ENCODE measurements around the gene CHMP3. TPM values are rescaled to one million over a fixed set of nuclear protein-coding genes. Genes with fewer than 3 reads are reported as not detected.

The CHMP3 gene
- total RNA-seq, 5 donors from 2014 or later (not counting 1 experiment from before 2014, with no cell fraction given), result 65.0 to 82.5 (median 68.5) TPM

DNA sequence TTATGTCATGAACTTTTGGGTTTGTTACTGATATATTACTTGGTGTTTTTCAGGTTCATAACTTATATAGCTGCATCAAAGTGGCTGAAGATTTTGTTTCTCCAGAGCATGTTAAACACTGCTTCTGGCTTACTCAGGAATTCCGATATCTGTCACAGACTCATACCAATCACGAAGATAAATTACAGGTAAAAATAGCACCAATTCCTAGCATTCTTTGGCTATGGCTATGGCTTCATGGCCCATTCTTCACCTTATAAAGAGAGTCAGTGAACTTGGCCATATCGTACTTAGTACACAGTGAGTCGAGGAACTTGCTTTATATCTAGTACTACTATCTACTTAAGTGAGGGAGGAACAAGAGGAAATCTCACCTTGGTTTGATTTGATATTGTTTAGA, 72.2 kb downstream of the CHMP3 start:
- CTCF ChIA-PET, result no interaction called here
- DNase-seq (no peak), ATAC-seq (replicated peaks in 1 of 4) (no peak)
- Histone ChIP-seq H3K4me1 (ENCODE audit: control insufficient read depth in 1 of 2, extremely low read depth in 1 of 2, insufficient read depth in 2 of 2, low read length in 2 of 2) (no peaks in the 10 kb centered on the region), H3K4me3 (ENCODE audit: control insufficient read depth in 1 of 2, extremely low read depth in 1 of 2, low read length in 1 of 2) (no peak overlapping the region), H3K27ac (ENCODE audit: low read length) (no peak overlapping the region), H3K27me3 (replicated peaks in 1 of 2; ENCODE audit: control insufficient read depth in 2 of 2, extremely low read depth in 1 of 2, insufficient read depth in 2 of 2, low read length in 1 of 2) (no peaks in the 10 kb centered on the region), H3K36me3 (ENCODE audit: control insufficient read depth in 2 of 2, extremely low read depth in 1 of 2, insufficient read depth in 1 of 2, low read length in 1 of 2) (peaks cover 20 to 86% of the 10 kb centered on the region in 2 donors), H3K9me3 (no peaks in the 10 kb centered on the region)
- peaks cover 84% of the 10 kb centered on the region for H3K36me3 Mint-ChIP-seq
- H3K27ac Mint-ChIP-seq, result peak overlapping the region; percentile 36 to 68
- no peak overlapping the region for H3K4me3 Mint-ChIP-seq
- POLR2A ChIA-PET, result interaction anchor here (0.6 kb wide), 2 partner anchors 23 to 296 kb away, joined by 3 read pairs; partner anchors contain the start of gene IMMT (in 1 of the 2)
- H3K9me3 Mint-ChIP-seq, result peaks cover 0 to 5% (median 0%) of the 10 kb centered on the region in 3 donors
- H3K27me3 Mint-ChIP-seq, result no peaks in the 10 kb centered on the region
- WGBS (ENCODE audit: insufficient coverage), result 100% methylated on average over 2 of the region's 4 CpGs
- H3K4me1 Mint-ChIP-seq, result peaks cover 7 to 20% (median 17%) of the 10 kb centered on the region in 3 donors

- Mint-ChIP-seq H3K27ac (peak overlapping the region in 1 of 2 donors; percentile 9), H3K4me1 (peaks cover 4 to 14% (median 10%) of the 10 kb centered on the region in 3 donors), H3K9me3 (no peaks in the 10 kb centered on the region), H3K36me3 (peaks cover 84% of the 10 kb centered on the region), H3K27me3 (no peaks in the 10 kb centered on the region), H3K4me3 (no peak overlapping the region)
- no peaks in the 10 kb centered on the region for H3K9me3 ChIP-seq
- DNase-seq (no peak), ATAC-seq (replicated peaks in 1 of 4) (no peak)
- H3K4me1 ChIP-seq (ENCODE audit: control insufficient read depth in 1 of 2, extremely low read depth in 1 of 2, insufficient read depth in 2 of 2, low read length in 2 of 2), result no peaks in the 10 kb centered on the region
- H3K27me3 ChIP-seq (replicated peaks in 1 of 2; ENCODE audit: control insufficient read depth in 2 of 2, extremely low read depth in 1 of 2, insufficient read depth in 2 of 2, low read length in 1 of 2), result no peaks in the 10 kb centered on the region
- H3K4me3 ChIP-seq (ENCODE audit: control insufficient read depth in 1 of 2, extremely low read depth in 1 of 2, low read length in 1 of 2), result no peak overlapping the region
- peaks cover 20 to 89% of the 10 kb centered on the region in 2 donors for H3K36me3 ChIP-seq (ENCODE audit: control insufficient read depth in 2 of 2, extremely low read depth in 1 of 2, insufficient read depth in 1 of 2, low read length in 1 of 2)
- H3K27ac ChIP-seq (ENCODE audit: low read length), result no peak overlapping the region
- ChIA-PET CTCF (no interaction called here), POLR2A (interaction anchor here (0.6 kb wide), 2 partner anchors 17 to 295 kb away, joined by 3 read pairs; partner anchors contain the start of gene IMMT (in 1 of the 2))
- 100% methylated on average over 3 of the region's 4 CpGs for WGBS (ENCODE audit: insufficient coverage)
Measured at GRCh38 chr2:86490245-86490644, 73.0 kb downstream of the CHMP3 start.

GRCh38 chr2:86489542-86489941, 73.7 kb downstream of the CHMP3 start:
- Mint-ChIP-seq H3K4me1 (peaks cover 5 to 16% (median 9%) of the 10 kb centered on the region in 3 donors), H3K27ac (peak overlapping the region; percentile 9 to 32), H3K4me3 (no peak overlapping the region), H3K27me3 (no peaks in the 10 kb centered on the region), H3K9me3 (no peaks in the 10 kb centered on the region), H3K36me3 (peaks cover 85% of the 10 kb centered on the region)
- no peak overlapping the region for H3K4me3 ChIP-seq (ENCODE audit: control insufficient read depth in 1 of 2, extremely low read depth in 1 of 2, low read length in 1 of 2)
- DNase-seq, result no peak
- 89% methylated on average over 3 of the region's 3 CpGs for WGBS (ENCODE audit: insufficient coverage)
- ChIA-PET POLR2A (no interaction called here), CTCF (no interaction called here)
- peaks cover 20 to 90% of the 10 kb centered on the region in 2 donors for H3K36me3 ChIP-seq (ENCODE audit: control insufficient read depth in 2 of 2, extremely low read depth in 1 of 2, insufficient read depth in 1 of 2, low read length in 1 of 2)
- H3K27me3 ChIP-seq (replicated peaks in 1 of 2; ENCODE audit: control insufficient read depth in 2 of 2, extremely low read depth in 1 of 2, insufficient read depth in 2 of 2, low read length in 1 of 2), result no peaks in the 10 kb centered on the region
- no peak for ATAC-seq (replicated peaks in 1 of 4)
- no peak overlapping the region for H3K27ac ChIP-seq (ENCODE audit: low read length)
- no peaks in the 10 kb centered on the region for H3K9me3 ChIP-seq
- no peaks in the 10 kb centered on the region for H3K4me1 ChIP-seq (ENCODE audit: control insufficient read depth in 1 of 2, extremely low read depth in 1 of 2, insufficient read depth in 2 of 2, low read length in 2 of 2)

DNA sequence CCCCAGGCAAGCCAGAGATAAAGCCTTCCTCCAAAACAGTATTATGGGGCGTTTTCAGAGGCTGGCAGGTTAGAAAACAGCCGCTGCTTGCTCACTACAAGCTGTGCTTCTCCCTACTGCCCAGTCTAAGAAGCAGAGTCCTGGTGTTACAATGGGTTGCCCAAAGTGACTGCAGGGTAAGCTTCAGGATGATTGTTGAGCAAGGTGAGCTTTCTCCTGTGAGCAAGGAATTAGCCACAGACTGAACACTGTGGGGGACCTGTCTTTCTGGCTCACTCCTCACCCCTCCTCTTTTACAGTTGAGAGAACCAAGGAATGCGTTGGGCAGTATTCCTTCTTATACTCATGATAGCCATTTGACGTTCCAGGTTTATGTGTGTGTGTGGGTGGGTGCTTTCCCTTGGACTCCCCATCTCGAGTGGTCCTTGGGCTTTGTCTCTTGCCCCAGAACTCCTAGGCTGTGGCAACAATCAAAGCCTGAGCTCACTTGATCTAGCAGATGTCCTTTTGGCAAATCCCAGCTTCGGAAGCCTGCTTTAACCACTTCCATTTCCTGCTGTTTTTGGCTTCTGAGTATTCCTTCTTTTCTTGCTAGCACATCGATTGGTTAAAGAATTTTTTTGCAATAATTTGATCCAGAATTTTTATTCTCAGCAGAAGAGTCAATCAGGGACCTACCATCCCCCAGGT, 74.5 kb downstream of the CHMP3 start:
- ATAC-seq (replicated peaks in 1 of 4) (peak in 1 of 4 experiments; percentile 18), DNase-seq (no peak)
- no peaks in the 10 kb centered on the region for H3K9me3 ChIP-seq
- Mint-ChIP-seq H3K4me3 (no peak overlapping the region), H3K27ac (peak overlapping the region; percentile 32 to 45), H3K9me3 (no peaks in the 10 kb centered on the region), H3K27me3 (no peaks in the 10 kb centered on the region), H3K36me3 (peaks cover 85% of the 10 kb centered on the region), H3K4me1 (peaks cover 0 to 11% (median 9%) of the 10 kb centered on the region in 3 donors)
- no peaks in the 10 kb centered on the region for H3K27me3 ChIP-seq (replicated peaks in 1 of 2; ENCODE audit: control insufficient read depth in 2 of 2, extremely low read depth in 1 of 2, insufficient read depth in 2 of 2, low read length in 1 of 2)
- H3K4me3 ChIP-seq (ENCODE audit: control insufficient read depth in 1 of 2, extremely low read depth in 1 of 2, low read length in 1 of 2), result no peak overlapping the region
- H3K36me3 ChIP-seq (ENCODE audit: control insufficient read depth in 2 of 2, extremely low read depth in 1 of 2, insufficient read depth in 1 of 2, low read length in 1 of 2), result peaks cover 20 to 94% of the 10 kb centered on the region in 2 donors
- H3K27ac ChIP-seq (ENCODE audit: low read length), result no peak overlapping the region
- ChIA-PET POLR2A (no interaction called here), CTCF (no interaction called here)
- H3K4me1 ChIP-seq (ENCODE audit: control insufficient read depth in 1 of 2, extremely low read depth in 1 of 2, insufficient read depth in 2 of 2, low read length in 2 of 2), result no peaks in the 10 kb centered on the region
- 86% methylated on average over 2 of the region's 7 CpGs for WGBS (ENCODE audit: insufficient coverage)

DNA sequence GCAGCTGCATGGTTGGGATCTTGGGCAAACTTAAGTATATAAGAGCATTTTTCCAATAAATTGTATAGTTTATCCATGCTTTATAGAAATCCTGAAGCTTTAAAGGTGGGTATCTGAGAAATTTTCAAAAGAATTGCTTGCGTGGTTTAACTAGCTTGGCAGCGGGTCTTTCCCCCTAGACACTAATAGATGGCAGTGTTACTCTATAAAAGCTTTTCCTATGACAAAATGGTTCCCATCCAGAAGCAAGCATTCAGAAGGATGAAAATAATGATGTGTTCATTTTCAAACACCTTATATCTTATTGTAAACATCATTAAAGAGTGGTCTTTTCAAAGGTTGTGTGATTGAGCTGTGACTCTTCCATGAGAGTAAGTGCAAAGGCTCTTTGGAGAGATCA, 76.2 kb downstream of the CHMP3 start:
- Mint-ChIP-seq H3K9me3 (no peaks in the 10 kb centered on the region), H3K27ac (peak overlapping the region in 1 of 2 donors; percentile 49), H3K27me3 (no peaks in the 10 kb centered on the region), H3K4me3 (no peak overlapping the region), H3K36me3 (peaks cover 93% of the 10 kb centered on the region), H3K4me1 (peaks cover 0 to 9% (median 8%) of the 10 kb centered on the region in 3 donors)
- CTCF ChIA-PET, result interaction anchor here in 1 of 2 donors (0.5 kb wide), 1 partner anchor 147 kb away, joined by 3 read pairs; no protein-coding TSS in a partner anchor
- Histone ChIP-seq H3K9me3 (no peaks in the 10 kb centered on the region), H3K27me3 (replicated peaks in 1 of 2; ENCODE audit: control insufficient read depth in 2 of 2, extremely low read depth in 1 of 2, insufficient read depth in 2 of 2, low read length in 1 of 2) (no peaks in the 10 kb centered on the region), H3K27ac (ENCODE audit: low read length) (no peak overlapping the region), H3K4me1 (ENCODE audit: control insufficient read depth in 1 of 2, extremely low read depth in 1 of 2, insufficient read depth in 2 of 2, low read length in 2 of 2) (no peaks in the 10 kb centered on the region), H3K4me3 (ENCODE audit: control insufficient read depth in 1 of 2, extremely low read depth in 1 of 2, low read length in 1 of 2) (no peak overlapping the region), H3K36me3 (ENCODE audit: control insufficient read depth in 2 of 2, extremely low read depth in 1 of 2, insufficient read depth in 1 of 2, low read length in 1 of 2) (peaks cover 20 to 98% of the 10 kb centered on the region in 2 donors)
- no CpG with 5 or more reads among the region's 2 CpGs for WGBS (ENCODE audit: insufficient coverage)
- ATAC-seq (replicated peaks in 1 of 4) (peak in 1 of 4 experiments; percentile 35), DNase-seq (peak in 1 of 35 experiments; percentile 15)
- POLR2A ChIA-PET, result no interaction called here

DNA sequence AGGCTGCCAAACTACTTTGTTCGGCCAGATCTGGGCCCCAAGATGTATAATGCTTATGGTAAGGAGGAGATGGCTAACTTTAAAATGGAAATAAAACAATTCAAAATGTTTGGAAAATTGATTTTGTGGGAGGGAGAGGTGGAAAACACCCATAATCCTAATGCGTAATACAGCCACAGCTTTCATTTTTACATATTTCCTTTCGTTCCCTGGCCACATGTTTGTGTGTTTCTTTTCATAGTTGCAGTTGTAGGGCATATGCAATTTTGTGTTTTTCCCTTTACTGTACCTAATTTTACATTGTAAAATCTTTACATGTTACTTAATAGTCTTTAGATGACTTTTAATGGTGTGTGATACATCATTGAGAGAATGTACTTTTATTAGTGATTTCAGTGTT, 77.4 kb downstream of the CHMP3 start:
- POLR2A ChIA-PET, result interaction anchor here in 1 of 2 donors (0.6 kb wide), 1 partner anchor 29 kb away, joined by 7 read pairs; no protein-coding TSS in a partner anchor
- no peak for ATAC-seq (replicated peaks in 1 of 4)

More for the DNA sequence above, 77.4 kb downstream of the CHMP3 start:
- Mint-ChIP-seq H3K4me3 (no peak overlapping the region), H3K4me1 (peaks cover 4 to 17% (median 9%) of the 10 kb centered on the region in 3 donors), H3K27ac (peak overlapping the region; percentile 29 to 56), H3K36me3 (peaks cover 91% of the 10 kb centered on the region), H3K9me3 (no peaks in the 10 kb centered on the region), H3K27me3 (no peaks in the 10 kb centered on the region)
- no peak overlapping the region for H3K4me3 ChIP-seq (ENCODE audit: control insufficient read depth in 1 of 2, extremely low read depth in 1 of 2, low read length in 1 of 2)
- CTCF ChIA-PET, result no interaction called here
- no peak overlapping the region for H3K27ac ChIP-seq (ENCODE audit: low read length)
- peaks cover 11 to 95% of the 10 kb centered on the region in 2 donors for H3K36me3 ChIP-seq (ENCODE audit: control insufficient read depth in 2 of 2, extremely low read depth in 1 of 2, insufficient read depth in 1 of 2, low read length in 1 of 2)
- 100% methylated on average over 1 of the region's 3 CpGs for WGBS (ENCODE audit: insufficient coverage)
- H3K4me1 ChIP-seq (ENCODE audit: control insufficient read depth in 1 of 2, extremely low read depth in 1 of 2, insufficient read depth in 2 of 2, low read length in 2 of 2), result no peaks in the 10 kb centered on the region
- no peak for DNase-seq
- no peaks in the 10 kb centered on the region for H3K27me3 ChIP-seq (replicated peaks in 1 of 2; ENCODE audit: control insufficient read depth in 2 of 2, extremely low read depth in 1 of 2, insufficient read depth in 2 of 2, low read length in 1 of 2)
- H3K9me3 ChIP-seq, result no peaks in the 10 kb centered on the region
